NCI-H446 (cell line): Measurements from ENCODE around the gene VCAN.

ENCODE experiments used
- DNase-seq, 2 experiments: peaks; one replicate each; lab custom pipeline; 2025; lab: John Stamatoyannopoulos, UW

VCAN gene

GRCh38 chr5:83494666-83495065 is 23.1 kb downstream of the VCAN start:
- no peak for DNase-seq

- DNase-seq, result no peak
Measured at GRCh38 chr5:83496626-83497025, 25.1 kb downstream of the VCAN start.

GRCh38 chr5:83498585-83498984 is 27.0 kb downstream of the VCAN start:
- no peak for DNase-seq

DNA sequence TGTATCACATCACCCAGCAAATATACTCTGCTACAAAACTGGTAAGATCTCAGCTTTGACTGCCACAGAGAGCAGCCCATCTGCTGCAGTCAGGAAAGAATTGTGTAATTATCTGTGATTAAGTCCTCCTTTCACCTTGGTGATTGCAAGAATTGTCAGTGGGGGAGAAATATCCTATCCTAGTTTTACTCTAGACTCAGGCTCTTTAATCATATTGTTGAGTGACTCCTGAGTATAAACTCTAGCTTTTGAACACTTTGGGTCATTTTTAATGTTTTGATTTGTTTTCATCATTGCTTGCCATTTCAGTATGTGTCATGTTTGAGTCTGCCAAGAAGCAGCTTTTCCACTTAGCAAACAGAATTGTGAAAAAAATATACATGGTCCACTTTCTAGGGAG is 32.1 kb downstream of the VCAN start:
- DNase-seq, result peak in 1 of 2 experiments; percentile 51

DNA sequence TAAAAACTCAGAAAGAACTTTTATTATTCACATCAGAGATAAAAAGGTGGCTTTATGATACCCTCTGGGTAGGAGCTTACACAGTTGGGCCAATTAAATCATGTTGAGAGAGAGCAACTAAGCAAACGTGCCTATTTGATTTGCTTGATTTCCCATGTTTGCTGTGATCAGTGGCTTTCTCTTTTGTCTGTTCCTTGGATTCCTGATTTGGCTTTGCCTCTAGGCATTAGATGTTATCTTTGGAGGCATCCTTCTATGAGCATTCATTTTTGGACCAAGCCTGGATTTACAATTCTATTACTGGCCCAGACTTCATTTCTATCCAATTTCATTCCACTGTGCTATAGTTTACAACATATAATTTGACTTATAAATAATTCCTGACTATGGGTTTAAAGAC is 35.9 kb downstream of the VCAN start:
- DNase-seq, result no peak

- DNase-seq, result no peak
Measured at GRCh38 chr5:83509540-83509939, 38.0 kb downstream of the VCAN start.

DNA sequence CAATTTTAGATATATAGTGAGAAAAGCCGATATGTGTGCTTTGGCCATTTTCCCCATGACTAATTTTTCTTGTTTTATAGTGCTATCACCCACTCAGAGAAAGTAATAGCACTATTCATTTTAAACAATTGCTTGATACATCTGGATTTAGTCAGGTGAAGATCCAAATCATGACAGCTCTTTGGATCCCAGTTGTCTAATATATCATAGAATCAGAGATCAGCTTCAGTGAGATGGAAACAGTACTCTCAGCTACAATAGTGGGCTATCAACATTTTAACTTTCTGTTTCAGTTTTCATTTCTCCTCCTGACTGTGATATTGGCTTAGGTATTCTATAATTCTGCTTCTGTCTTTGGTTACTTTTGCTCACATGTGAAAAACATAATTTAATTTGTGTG is 38.7 kb downstream of the VCAN start:
- no peak for DNase-seq

DNA sequence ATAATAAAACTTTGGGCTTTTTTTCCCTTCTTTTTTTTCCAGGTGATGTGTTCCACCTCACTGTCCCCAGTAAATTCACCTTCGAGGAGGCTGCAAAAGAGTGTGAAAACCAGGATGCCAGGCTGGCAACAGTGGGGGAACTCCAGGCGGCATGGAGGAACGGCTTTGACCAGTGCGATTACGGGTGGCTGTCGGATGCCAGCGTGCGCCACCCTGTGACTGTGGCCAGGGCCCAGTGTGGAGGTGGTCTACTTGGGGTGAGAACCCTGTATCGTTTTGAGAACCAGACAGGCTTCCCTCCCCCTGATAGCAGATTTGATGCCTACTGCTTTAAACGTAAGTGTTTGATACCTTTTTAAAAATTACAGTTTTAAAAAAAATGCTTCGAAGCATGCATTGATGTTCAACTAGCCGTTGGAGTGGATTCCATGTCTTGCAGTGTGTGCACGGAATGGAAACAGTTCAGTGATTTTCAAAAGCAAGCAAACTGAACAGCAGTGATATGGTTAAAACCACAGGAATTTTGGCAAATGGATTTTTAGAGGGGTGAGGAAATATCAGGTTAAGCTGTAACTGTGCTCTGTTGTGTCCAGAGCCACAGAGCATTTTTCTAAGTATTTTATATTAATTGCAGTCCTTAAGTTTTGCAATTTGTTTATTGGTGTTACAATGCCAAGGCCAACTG is 40.7 kb downstream of the VCAN start:
- DNase-seq, result no peak

DNA sequence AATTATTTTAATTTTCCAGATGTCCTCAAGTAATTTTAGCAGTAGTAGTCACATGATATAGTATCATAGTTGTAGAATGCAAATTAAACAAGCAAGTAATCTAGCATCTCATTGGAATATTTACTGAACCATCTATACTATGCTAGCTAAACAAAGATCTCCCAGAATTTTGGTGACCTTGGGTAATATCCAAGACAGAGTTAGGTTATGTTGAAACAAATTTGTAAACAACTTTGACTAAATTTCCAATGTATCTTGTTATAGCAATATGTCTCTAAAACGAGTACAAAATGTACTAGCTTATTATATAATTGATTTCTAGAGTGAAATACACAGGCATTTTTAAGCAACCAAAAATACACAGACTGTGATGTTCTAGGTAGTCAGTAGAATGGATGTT is 41.5 kb downstream of the VCAN start:
- DNase-seq, result no peak

DNA sequence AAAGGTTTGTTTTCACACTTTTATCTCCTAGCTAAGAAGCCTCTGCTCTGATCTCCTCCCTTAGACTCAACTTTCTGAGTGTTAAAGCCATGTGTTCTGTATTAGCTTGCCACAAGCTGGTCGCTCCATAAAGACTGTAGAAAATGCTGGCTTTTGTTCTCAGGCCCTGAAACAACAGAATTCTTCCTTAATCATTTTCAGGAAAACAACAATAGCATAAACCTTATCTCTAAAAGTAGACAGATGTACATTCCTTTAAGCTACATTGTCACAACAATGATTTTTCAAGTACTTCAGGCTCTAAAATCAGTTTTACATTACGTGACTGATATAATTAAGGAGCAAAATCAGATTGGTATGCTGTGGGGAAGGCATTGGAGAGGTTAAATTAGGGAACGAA is 41.9 kb downstream of the VCAN start:
- no peak for DNase-seq

DNA sequence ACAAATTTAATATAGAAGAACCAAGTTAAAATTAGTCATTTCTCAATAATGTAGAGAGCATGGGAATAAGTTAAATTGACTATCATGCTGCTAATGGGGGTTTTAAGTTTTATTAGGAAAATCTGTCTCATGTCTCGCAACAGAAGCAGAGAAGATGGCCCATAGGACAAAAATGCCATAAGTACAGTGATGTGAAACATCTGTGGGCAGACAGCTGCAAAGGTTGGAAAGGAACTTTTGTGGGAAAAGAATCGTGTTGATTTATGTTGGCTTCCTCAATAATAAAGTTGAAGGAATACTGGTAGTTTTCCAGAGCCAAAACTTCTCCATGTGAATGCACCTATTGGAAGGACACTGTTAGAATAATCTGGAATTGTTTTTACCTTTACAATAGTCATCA is 44.8 kb downstream of the VCAN start:
- no peak for DNase-seq

GRCh38 chr5:83517072-83517687 is 45.6 kb downstream of the VCAN start:
- DNase-seq, result no peak

GRCh38 chr5:83517688-83518085 is 46.1 kb downstream of the VCAN start:
- DNase-seq, result no peak

- no peak for DNase-seq
Measured at GRCh38 chr5:83518319-83519061, 46.9 kb downstream of the VCAN start.

DNA sequence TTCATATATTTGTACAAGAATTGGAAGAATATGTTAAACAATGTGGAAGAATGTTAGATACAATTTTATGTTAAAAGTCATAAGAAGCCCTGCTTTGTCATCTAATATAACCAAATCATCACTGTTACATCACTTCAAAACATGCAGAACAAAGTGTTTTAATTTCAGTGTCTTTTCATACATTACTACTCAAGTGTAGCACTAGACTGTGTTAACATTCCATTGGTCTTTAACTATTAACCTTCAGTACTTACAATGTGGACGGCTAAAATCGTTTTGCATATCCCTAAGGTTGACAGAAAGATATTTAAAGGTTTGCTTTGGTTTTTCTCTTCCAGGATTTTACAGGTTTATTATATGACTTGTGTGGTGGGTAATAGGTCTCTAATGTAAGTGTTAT is 50.9 kb downstream of the VCAN start:
- DNase-seq, result no peak

DNA sequence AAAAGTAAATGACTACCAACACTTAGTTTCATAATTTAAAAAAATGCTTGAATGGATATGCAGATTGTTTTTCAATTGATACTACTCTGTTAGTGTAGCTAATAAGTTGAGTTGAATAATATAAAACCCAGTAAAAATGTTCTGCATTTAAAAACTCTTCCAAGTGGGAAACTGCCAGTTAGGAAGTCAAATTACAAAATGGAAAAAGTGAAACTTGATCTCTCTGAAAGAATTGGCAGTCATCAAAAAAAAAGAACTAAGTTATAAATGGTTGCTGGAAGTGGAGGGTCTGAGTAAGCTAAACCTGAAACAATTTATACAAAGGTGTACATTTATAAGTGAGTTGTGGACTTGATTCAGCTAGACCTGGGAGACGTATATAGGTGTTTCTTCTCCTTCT is 52.4 kb downstream of the VCAN start:
- DNase-seq, result no peak

GRCh38 chr5:83524345-83524744 is 52.8 kb downstream of the VCAN start:
- no peak for DNase-seq

- DNase-seq, result no peak
Measured at GRCh38 chr5:83524991-83525390, 53.4 kb downstream of the VCAN start.

DNA sequence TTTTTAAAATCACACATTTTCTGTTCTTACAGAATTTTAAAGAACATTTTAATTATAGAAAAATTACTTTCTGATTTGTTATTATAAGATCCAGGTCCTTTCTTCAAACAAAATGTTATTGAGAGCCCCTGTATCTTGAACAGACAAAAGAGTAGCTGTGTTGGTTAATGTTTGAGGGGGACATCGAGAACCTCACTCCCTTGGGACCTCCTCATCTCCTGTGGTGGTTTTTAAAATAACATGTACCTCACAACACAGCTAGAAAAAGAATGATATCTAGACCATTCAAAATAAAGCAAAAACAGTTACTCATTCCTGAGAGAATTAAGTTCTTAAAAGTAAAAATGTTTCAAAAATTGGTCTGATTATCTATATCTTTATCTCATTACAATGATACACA is 54.7 kb downstream of the VCAN start:
- no peak for DNase-seq

- DNase-seq, result no peak
Measured at GRCh38 chr5:83527221-83527620, 55.7 kb downstream of the VCAN start.

DNA sequence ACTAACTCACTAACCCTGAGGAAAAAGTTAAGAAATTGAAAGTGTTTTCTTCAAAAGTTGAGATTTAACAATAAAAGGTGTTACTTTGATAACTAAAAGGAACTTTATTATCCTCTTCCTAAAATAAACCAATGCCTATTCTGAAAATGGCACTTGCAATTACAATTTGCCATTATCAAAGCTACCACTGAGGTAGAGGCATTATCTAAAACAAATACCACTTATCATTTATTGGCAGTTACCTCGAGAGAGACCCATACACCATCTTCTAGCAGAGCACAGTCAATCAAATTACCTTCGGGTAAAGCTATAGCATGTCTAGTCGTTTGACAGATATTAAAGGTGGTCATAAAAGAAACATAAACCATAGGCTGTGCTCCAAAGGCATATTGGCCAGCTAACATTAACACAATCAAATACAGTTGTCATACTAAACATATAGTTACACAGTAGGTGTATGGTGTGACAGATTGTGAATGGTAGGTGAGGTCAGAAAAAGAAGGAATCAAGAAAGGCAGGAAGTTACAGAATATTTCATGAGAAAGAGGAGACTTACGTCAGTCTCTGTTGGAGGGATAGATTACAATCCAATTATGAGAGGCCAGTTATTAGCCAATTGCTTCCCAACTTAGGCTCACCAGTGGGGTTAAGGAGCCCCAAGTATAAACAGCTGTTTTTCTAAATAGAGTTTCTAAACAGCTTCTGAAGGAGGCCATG is 56.3 kb downstream of the VCAN start:
- DNase-seq, result no peak

DNA sequence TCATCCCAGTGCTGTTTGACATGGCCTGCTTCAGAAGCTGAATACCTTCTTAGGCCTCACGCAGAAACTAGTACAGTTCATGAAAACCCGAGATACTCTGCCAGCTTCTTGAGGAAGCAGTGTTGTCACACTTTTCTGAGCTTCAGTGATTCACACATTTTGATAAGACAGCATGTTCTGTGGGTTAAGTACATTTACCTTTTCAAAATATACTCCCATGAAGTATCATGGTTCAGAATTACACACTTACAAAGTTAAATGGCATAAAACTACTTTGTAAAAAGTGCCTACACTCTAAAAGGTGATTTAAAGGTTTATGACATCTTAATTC is 56.9 kb downstream of the VCAN start:
- no peak for DNase-seq

GRCh38 chr5:83530193-83530592 is 58.6 kb downstream of the VCAN start:
- no peak for DNase-seq
